K562 (cell line): Measurements from ENCODE around the gene FAM184B. TPM values are rescaled to one million over a fixed set of nuclear protein-coding genes. Genes with fewer than 3 reads are reported as not detected.

Experiments used
- CBFA2T2 ChIP-seq: fragments of 450-650 bp; conservative IDR thresholded peaks from 2 replicates; pipeline ENCODE4 v1.6.1; 2017; ENCODE audit warnings: mild to moderate bottlenecking
- CLOCK ChIP-seq: fragments of 250-450 bp; sonication (Bioruptor Pico); IDR thresholded peaks from 2 replicates; pipeline ENCODE4 v1.4.0; 2020; ENCODE audit warnings: mild to moderate bottlenecking, moderate library complexity, borderline replicate concordance
- HDAC1 ChIP-seq, 2 experiments: fragments of 450-650 bp; IDR thresholded peaks; 2 replicates each; pipeline ENCODE4 v1.6.1; 2016 to 2017; ENCODE audit warnings: inconsistent platforms in 1 of 2, mild to moderate bottlenecking in 1 of 2, moderate library complexity in 1 of 2
- HLTF ChIP-seq: fragments of 450-650 bp; IDR thresholded peaks from 2 replicates; pipeline ENCODE4 v1.6.1; 2016
- HNRNPK ChIP-seq: fragments of 200-400 bp; formaldehyde crosslinking; IDR thresholded peaks from one replicate; pipeline ENCODE4 v1.6.1; 2018; ENCODE audit warnings: mild to moderate bottlenecking, low read depth, low read length; ENCODE audit not compliant: poor library complexity, severe bottlenecking
- KDM5B ChIP-seq: fragments of 200-600 bp; sonication (generic); IDR thresholded peaks from 2 replicates; pipeline ENCODE4 v1.6.1; 2012; ENCODE audit warnings: low read depth, mild to moderate bottlenecking, moderate library complexity, low read length, control low read depth, inconsistent platforms; ENCODE audit not compliant: insufficient replicate concordance
- NR1H2 ChIP-seq: sonication (generic); formaldehyde crosslinking; IDR thresholded peaks from 2 replicates; pipeline ENCODE4 v1.4.0; 2020; ENCODE audit warnings: mild to moderate bottlenecking, missing genetic modification reagents
- PTTG1 ChIP-seq: fragments of 450-650 bp; IDR thresholded peaks from 2 replicates; pipeline ENCODE4 v1.6.1; 2016; ENCODE audit warnings: low read depth, mild to moderate bottlenecking, missing genetic modification characterization, missing compliant biosample characterization
- RERE ChIP-seq: sonication (generic); formaldehyde crosslinking; IDR thresholded peaks from 2 replicates; pipeline ENCODE4 v1.8.0; 2023; ENCODE audit warnings: missing genetic modification reagents, mild to moderate bottlenecking, borderline replicate concordance
- SREBF2 ChIP-seq: sonication (generic); formaldehyde crosslinking; IDR thresholded peaks from 2 replicates; pipeline ENCODE4 v1.4.0; 2020; ENCODE audit warnings: mild to moderate bottlenecking, missing genetic modification reagents
- TEAD2 ChIP-seq: fragments of 450-650 bp; IDR thresholded peaks from 2 replicates; pipeline ENCODE4 v1.6.1; 2016; ENCODE audit warnings: missing genetic modification characterization, control low read depth, missing compliant biosample characterization
- ZNF174 ChIP-seq: fragments of 250-450 bp; sonication (Bioruptor Pico); IDR thresholded peaks from 2 replicates; pipeline ENCODE4 v1.4.0; 2020; ENCODE audit warnings: mild to moderate bottlenecking
- ZNF311 ChIP-seq: fragments of 250-450 bp; sonication (Bioruptor Pico); IDR thresholded peaks from 2 replicates; pipeline ENCODE4 v1.4.0; 2020; ENCODE audit warnings: mild to moderate bottlenecking, moderate library complexity
- ZNF444 ChIP-seq: fragments of 250-450 bp; sonication (Bioruptor Pico); IDR thresholded peaks from 2 replicates; pipeline ENCODE4 v1.4.0; 2020; ENCODE audit warnings: mild to moderate bottlenecking, moderate library complexity
- ZNF592 ChIP-seq: fragments of 450-650 bp; IDR thresholded peaks from 2 replicates; pipeline ENCODE4 v1.6.1; 2017; ENCODE audit warnings: antibody characterized with exemption, mild to moderate bottlenecking
- polyA plus RNA-seq, 8 experiments: library from polyadenylated mRNA; depleted of rRNA in 4 of 8; stranded (reverse) in 5 of 8; unstranded in 3 of 8; fragments of >200 nt; fragmentation: Nextera tagmentation in 2 of 8; fragmentation: Illumina TruSeq in 1 of 8; extraction: Ambion mirVana in 2 of 8; extraction: Trizol in 1 of 8; gene quantifications; 2 replicates each; pipeline versions ENCODE4 v1.2.1 to v1.2.3, GENCODE V29; 2011 to 2014; ENCODE audit warnings: inconsistent platforms in 1 of 8, missing spikeins in 1 of 8
- total RNA-seq, 7 experiments: library from RNA; depleted of rRNA in 6 of 7; stranded (reverse); fragments of >200 nt in 6 of 7; fragmentation: Illumina TruSeq in 2 of 7; extraction: Trizol in 2 of 7; gene quantifications; 2 replicates each; pipeline versions ENCODE4 v1.2.1 to v1.2.3, GENCODE V29; 2011 to 2021; ENCODE audit warnings: low replicate concordance in 1 of 7

Gene FAM184B
- total and polyA plus RNA-seq, 9 of the 15 experiments (the other 6 are each of a cell fraction or from before 2014, with no cell fraction given): not detected

GRCh38 chr4:17636696-17637622, 144.5 kb downstream of the FAM184B start (continued):
- TF ChIP-seq CLOCK (CRISPR knock-in tag): no peak
- no peak for TF ChIP-seq SREBF2
- no peak for TF ChIP-seq ZNF592
- TF ChIP-seq NR1H2 (CRISPR knock-in tag): no peak
- TF ChIP-seq ZNF444 (CRISPR knock-in tag): no peak
- no peak for TF ChIP-seq KDM5B
- no peak for TF ChIP-seq RERE (CRISPR knock-in tag)
- peak; percentile 30; the same call in 1 of the 2 replicates for TF ChIP-seq CBFA2T2
- no peak for TF ChIP-seq HLTF
- TF ChIP-seq PTTG1: no peak
- no peak for TF ChIP-seq ZNF174
- no peak for TF ChIP-seq ZNF311 (CRISPR knock-in tag)
- TF ChIP-seq HDAC1 (IDR thresholded peaks at IDR 0.05): no peak
- no peak for TF ChIP-seq HNRNPK
- TF ChIP-seq TEAD2: no peak
